ENCODE measurements around the gene RAB20.

- TF ChIP-seq POLR2A (IDR thresholded peaks at IDR 0.05), result no peak
- TF ChIP-seq CTCF (IDR thresholded peaks at IDR 0.05 in 8 of 11, conservative IDR thresholded peaks at IDR 0.05 in 3 of 11), result no peak
Measured at GRCh38 chr13:110582421-110582954, 21.0 kb upstream of the RAB20 start.

Data from spleen (tissue), 7 donors.